Thymus (tissue), 11 donors: ENCODE measurements around the gene SOD1. TPM values are rescaled to one million over a fixed set of nuclear protein-coding genes. Genes with fewer than 3 reads are reported as not detected.

ENCODE experiments used
- DNase-seq, 9 donors: peaks; one replicate each; pipeline ENCODE4 v3.0.0-alpha.2; 2013; ENCODE audit warnings: low spot score in 9 of 9, low read depth in 6 of 9, missing footprints in 1 of 9
- H3K27ac ChIP-seq, 2 donors: one replicate each; pipeline ENCODE4 v1.5.1; 2013; ENCODE audit warnings: control low read depth in 1 of 2, low read depth in 1 of 2, low read length in 1 of 2, mild to moderate bottlenecking in 1 of 2, moderate library complexity in 1 of 2
- H3K27me3 ChIP-seq, 2 donors: one replicate each; pipeline ENCODE4 v1.5.1; 2013; ENCODE audit warnings: low read length in 1 of 2; ENCODE audit not compliant: control insufficient read depth in 2 of 2, insufficient read depth in 1 of 2
- H3K36me3 ChIP-seq, 2 donors: one replicate each; pipeline ENCODE4 v1.5.1; 2013; ENCODE audit warnings: low read length in 1 of 2, mild to moderate bottlenecking in 1 of 2, moderate library complexity in 1 of 2; ENCODE audit not compliant: control insufficient read depth in 2 of 2, insufficient read depth in 2 of 2
- H3K4me1 ChIP-seq, 2 donors: one replicate each; pipeline ENCODE4 v1.5.1; 2013; ENCODE audit warnings: low read length in 2 of 2; ENCODE audit not compliant: control insufficient read depth in 2 of 2, insufficient read depth in 2 of 2
- H3K4me3 ChIP-seq, 2 donors: one replicate each; pipeline ENCODE4 v1.5.1; 2013; ENCODE audit warnings: low read length in 2 of 2, control low read depth in 1 of 2, mild to moderate bottlenecking in 1 of 2
- H3K9me3 ChIP-seq, 2 donors: one replicate each; pipeline ENCODE4 v1.5.1; 2013; ENCODE audit warnings: low read length in 1 of 2, mild to moderate bottlenecking in 1 of 2; ENCODE audit not compliant: control insufficient read depth in 2 of 2, insufficient read depth in 1 of 2
- WGBS: extraction: QIAGEN DNeasy Blood & Tissue Kit; methylation state at CpG from one replicate; pipeline ENCODE4 v1.1.7; 2013; 5-methylcytosine and 5-hydroxymethylcytosine counted together
- polyA plus RNA-seq: library from polyadenylated mRNA; stranded (reverse); fragments of 200-250 nt; gene quantifications from one replicate; pipeline ENCODE4 v1.2.3, GENCODE V29; 2013
- total RNA-seq: library from RNA; stranded (reverse); fragments of 120-200 nt; gene quantifications from one replicate; pipeline ENCODE4 v1.2.4, GENCODE V29; 2013
- donor health status: healthy.

The SOD1 gene
- total and polyA plus RNA-seq, 2 donors, result 239 to 363 TPM

- Histone ChIP-seq H3K9me3 (no peaks in the 10 kb centered on the region), H3K4me3 (no peak overlapping the region), H3K4me1 (no peaks in the 10 kb centered on the region), H3K27ac (no peak overlapping the region), H3K27me3 (no peaks in the 10 kb centered on the region), H3K36me3 (peaks cover 25 to 40% of the 10 kb centered on the region in 2 donors)
- DNase-seq, result no peak
- 95% methylated on average over 12 of the region's 12 CpGs for WGBS
Observed at GRCh38 chr21:31671146-31671716, 11.7 kb downstream of the SOD1 start.

- no peaks in the 10 kb centered on the region for H3K4me1 ChIP-seq
- H3K27ac ChIP-seq, result no peak overlapping the region
- peaks cover 25 to 37% of the 10 kb centered on the region in 2 donors for H3K36me3 ChIP-seq
- H3K27me3 ChIP-seq, result no peaks in the 10 kb centered on the region
- H3K4me3 ChIP-seq, result no peak overlapping the region
- WGBS, result 96% methylated on average over 17 of the region's 17 CpGs
- no peaks in the 10 kb centered on the region for H3K9me3 ChIP-seq
- no peak for DNase-seq
Observed at GRCh38 chr21:31671931-31672330, 12.4 kb downstream of the SOD1 start.

- no peak overlapping the region for H3K4me3 ChIP-seq
- H3K4me1 ChIP-seq, result no peaks in the 10 kb centered on the region
- WGBS, result 97% methylated on average over 3 of the region's 3 CpGs
- no peaks in the 10 kb centered on the region for H3K9me3 ChIP-seq
- peaks cover 18 to 31% of the 10 kb centered on the region in 2 donors for H3K36me3 ChIP-seq
- no peaks in the 10 kb centered on the region for H3K27me3 ChIP-seq
- no peak overlapping the region for H3K27ac ChIP-seq
- no peak for DNase-seq
Observed at GRCh38 chr21:31673321-31673912, 13.9 kb downstream of the SOD1 start.

DNA sequence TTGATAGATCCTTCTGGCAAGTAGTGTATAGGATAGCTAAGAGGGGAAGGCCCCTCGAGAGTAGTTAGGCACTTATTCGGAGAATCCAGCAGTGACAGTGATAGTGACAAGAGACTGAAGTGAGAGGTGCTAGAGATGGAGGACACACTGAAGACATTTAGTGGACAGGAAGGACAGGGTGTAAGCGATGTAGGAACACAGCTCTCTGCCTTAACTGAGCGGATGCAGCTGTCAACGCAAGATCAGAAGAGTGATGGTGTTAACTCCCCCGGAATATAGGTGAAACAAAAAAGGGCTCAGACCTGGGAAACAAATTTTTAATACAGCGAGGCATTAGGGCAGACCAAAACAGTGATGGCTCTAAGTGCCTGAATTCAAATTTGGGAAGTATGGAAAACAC lies 15.8 kb downstream of the SOD1 start:
- DNase-seq, result no peak
- H3K4me3 ChIP-seq, result no peak overlapping the region
- WGBS, result 96% methylated on average over 7 of the region's 7 CpGs
- H3K9me3 ChIP-seq, result no peaks in the 10 kb centered on the region
- H3K36me3 ChIP-seq, result peaks cover 14 to 22% of the 10 kb centered on the region in 2 donors
- no peaks in the 10 kb centered on the region for H3K27me3 ChIP-seq
- H3K27ac ChIP-seq, result no peak overlapping the region
- no peaks in the 10 kb centered on the region for H3K4me1 ChIP-seq

DNA sequence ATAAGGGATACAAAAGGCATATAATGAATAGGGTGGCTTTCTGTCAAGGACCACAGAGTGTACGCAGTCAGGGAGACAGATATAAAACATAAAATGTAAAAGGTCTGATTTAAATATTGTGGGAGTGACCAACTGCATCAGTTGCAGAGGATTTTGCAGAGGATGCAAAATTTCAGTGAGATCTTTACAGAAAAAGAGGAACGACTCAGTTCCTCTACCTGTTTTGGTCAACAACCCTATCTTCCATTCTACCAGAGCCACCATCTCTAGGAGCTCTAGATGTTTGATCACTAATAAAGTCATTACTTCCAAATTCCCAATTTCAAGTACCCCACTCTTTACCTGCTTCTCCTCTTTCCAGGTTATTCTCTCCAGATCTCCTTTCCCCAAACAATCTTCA lies 16.5 kb downstream of the SOD1 start:
- Histone ChIP-seq H3K36me3 (peaks cover 11 to 22% of the 10 kb centered on the region in 2 donors), H3K27ac (no peak overlapping the region), H3K9me3 (no peaks in the 10 kb centered on the region), H3K27me3 (no peaks in the 10 kb centered on the region), H3K4me1 (no peaks in the 10 kb centered on the region), H3K4me3 (no peak overlapping the region)
- 92% methylated on average over 2 of the region's 2 CpGs for WGBS
- no peak for DNase-seq

DNA sequence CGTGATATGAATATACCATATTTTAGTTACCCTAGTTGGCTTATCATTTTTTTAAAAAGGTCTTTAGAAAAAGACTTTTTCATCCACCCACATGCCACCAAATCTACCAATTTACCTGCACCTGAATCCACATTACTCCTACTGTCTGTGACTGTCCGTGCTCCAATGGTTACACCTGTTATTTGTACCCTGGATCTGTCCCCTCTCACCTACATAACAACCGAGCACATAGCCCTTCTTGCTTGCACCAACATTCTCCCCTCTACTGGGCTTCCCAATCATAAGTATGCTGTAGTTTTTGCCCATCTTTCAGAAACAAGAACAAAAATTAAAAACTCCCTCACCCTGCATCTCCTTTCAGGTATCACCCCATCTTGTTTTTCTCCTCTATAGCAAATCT lies 17.6 kb downstream of the SOD1 start:
- H3K27me3 ChIP-seq, result no peaks in the 10 kb centered on the region
- no peaks in the 10 kb centered on the region for H3K4me1 ChIP-seq
- no peak for DNase-seq
- H3K27ac ChIP-seq, result no peak overlapping the region
- H3K36me3 ChIP-seq, result peaks cover 1 to 14% of the 10 kb centered on the region in 2 donors
- 99% methylated on average over 3 of the region's 3 CpGs for WGBS
- H3K4me3 ChIP-seq, result no peak overlapping the region
- no peaks in the 10 kb centered on the region for H3K9me3 ChIP-seq

- no peaks in the 10 kb centered on the region for H3K27me3 ChIP-seq
- H3K9me3 ChIP-seq, result no peaks in the 10 kb centered on the region
- H3K36me3 ChIP-seq, result peaks cover 0 to 25% of the 10 kb centered on the region in 2 donors
- H3K27ac ChIP-seq, result no peak overlapping the region
- DNase-seq, result no peak
- no peak overlapping the region for H3K4me3 ChIP-seq
- H3K4me1 ChIP-seq, result no peaks in the 10 kb centered on the region
- WGBS, result 98% methylated on average over 2 of the region's 2 CpGs
Observed at GRCh38 chr21:31678478-31678877, 19.0 kb downstream of the SOD1 start.

DNA sequence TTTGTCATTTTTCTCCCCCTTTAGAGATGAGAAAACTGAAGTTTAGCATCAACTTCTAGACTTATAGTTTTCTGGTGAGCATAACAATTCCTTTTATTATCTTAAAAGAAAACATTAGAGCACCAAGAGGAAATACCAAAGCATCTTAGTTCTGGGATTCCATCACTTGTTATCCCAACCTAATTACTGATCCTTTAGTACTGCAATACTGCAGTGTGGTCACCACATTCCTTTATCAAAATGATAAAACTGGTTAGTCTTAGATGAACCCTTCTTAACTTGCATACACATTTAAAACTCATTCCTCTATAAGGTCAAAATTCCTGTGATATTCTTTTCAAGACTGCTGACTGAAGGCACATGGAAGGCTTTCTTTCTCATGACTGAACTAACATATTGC lies 23.1 kb downstream of the SOD1 start:
- no peaks in the 10 kb centered on the region for H3K4me1 ChIP-seq
- H3K36me3 ChIP-seq, result peaks cover 19 to 51% of the 10 kb centered on the region in 2 donors
- H3K27me3 ChIP-seq, result no peaks in the 10 kb centered on the region
- H3K9me3 ChIP-seq, result no peaks in the 10 kb centered on the region
- H3K4me3 ChIP-seq, result no peak overlapping the region
- H3K27ac ChIP-seq, result no peak overlapping the region
- DNase-seq, result no peak

- DNase-seq, result no peak
- over 99% methylated on average over 5 of the region's 5 CpGs for WGBS
- H3K4me1 ChIP-seq, result no peaks in the 10 kb centered on the region
- H3K27ac ChIP-seq, result no peak overlapping the region
- no peaks in the 10 kb centered on the region for H3K9me3 ChIP-seq
- H3K27me3 ChIP-seq, result no peaks in the 10 kb centered on the region
- H3K36me3 ChIP-seq, result peaks cover 23 to 55% of the 10 kb centered on the region in 2 donors
- no peak overlapping the region for H3K4me3 ChIP-seq
Observed at GRCh38 chr21:31683029-31683428, 23.5 kb downstream of the SOD1 start.
